Endothelial cell of umbilical vein (primary cell): Measurements from ENCODE around the gene URI1. TPM values are rescaled to one million over a fixed set of nuclear protein-coding genes. Genes with fewer than 3 reads are reported as not detected.

Source experiments
- BruUV-seq: library from RNA; stranded (reverse); fragments of 400-500 nt; replicated peaks from 2 replicates; lab custom pipeline; 2021; lab: Mats Ljungman, UMichigan
- CTCF ChIA-PET: fragments of 300-600, 350-600 bp; sonication (Branson Sonifier 250); formaldehyde crosslinking; loops from one replicate; lab custom pipeline; 2021; ENCODE audit warnings: antibody characterized with exemption, inconsistent platforms; lab: Charles Lee
- POLR2A ChIA-PET: fragments of 300-600, 350-600 bp; sonication (Branson Sonifier 250); formaldehyde crosslinking; loops from one replicate; lab custom pipeline; 2021; ENCODE audit warnings: antibody characterized with exemption, inconsistent platforms; lab: Charles Lee
- DNase-seq: peaks from one replicate; pipeline ENCODE4 v3.0.0-alpha.2; 2011; ENCODE audit warnings: low read depth, low spot score
- FAIRE-seq: peaks from 2 replicates; lab custom pipeline; 2011; peaks lifted over from hg19 to GRCh38; lab: Jason Lieb, UNC
- H2AFZ ChIP-seq: 2 replicates; pipeline ENCODE4 v1.6.0; 2012; ENCODE audit warnings: low read depth, low read length, control low read depth, inconsistent platforms
- H3K27ac ChIP-seq: 2 replicates; pipeline ENCODE4 v1.5.1; 2011; ENCODE audit warnings: low read depth, mild to moderate bottlenecking, control low read depth, low read length, moderate library complexity; ENCODE audit not compliant: insufficient read depth
- H3K27me3 ChIP-seq, 2 experiments: 2 replicates each; pipeline versions ENCODE4 v1.6.0 to v1.6.1; 2011; ENCODE audit warnings: low read length in 2 of 2, mixed read lengths in 1 of 2; ENCODE audit not compliant: control insufficient read depth in 2 of 2, insufficient read depth in 2 of 2
- H3K36me3 ChIP-seq, 2 experiments: 2 replicates in 1 of 2; 3 replicates in 1 of 2; pipeline ENCODE4 v1.5.1; 2011; ENCODE audit warnings: low read length in 2 of 2, mild to moderate bottlenecking in 1 of 2, moderate library complexity in 1 of 2; ENCODE audit not compliant: control insufficient read depth in 2 of 2, insufficient read depth in 2 of 2; ENCODE audit errors: extremely low read depth in 1 of 2
- H3K4me1 ChIP-seq: 3 replicates; pipeline ENCODE4 v1.5.1; 2011; ENCODE audit warnings: mild to moderate bottlenecking, low read length; ENCODE audit not compliant: control insufficient read depth, insufficient read depth; ENCODE audit errors: extremely low read depth
- H3K4me2 ChIP-seq: 2 replicates; pipeline ENCODE4 v1.6.1; 2011; ENCODE audit warnings: low read length, control low read depth, mixed read lengths; ENCODE audit not compliant: insufficient read depth
- H3K4me3 ChIP-seq, 3 experiments: fragments of 200-600 bp in 1 of 3; sonication (generic), shearing (Covaris generic) in 1 of 3; replicated peaks in 1 of 3; 2 replicates each; pipeline ENCODE4 v1.5.1; 2011 to 2016; ENCODE audit warnings: control low read depth in 3 of 3, low read length in 3 of 3, mild to moderate bottlenecking in 2 of 3, inconsistent platforms in 1 of 3, low read depth in 1 of 3, moderate library complexity in 1 of 3; ENCODE audit not compliant: insufficient read depth in 1 of 3
- H3K79me2 ChIP-seq: 2 replicates; pipeline ENCODE4 v1.6.0; 2012; ENCODE audit warnings: low read length, inconsistent platforms; ENCODE audit not compliant: control insufficient read depth, insufficient read depth
- H3K9ac ChIP-seq: replicated peaks from 2 replicates; pipeline ENCODE3; 2011; ENCODE audit warnings: low read length, control low read depth; ENCODE audit not compliant: insufficient read depth; ENCODE audit errors: extremely low read depth
- H3K9me1 ChIP-seq: replicated peaks from 3 replicates; pipeline ENCODE4 v1.6.0; 2011; ENCODE audit warnings: mild to moderate bottlenecking, low read length; ENCODE audit not compliant: control insufficient read depth, insufficient read depth; ENCODE audit errors: extremely low read depth
- H3K9me3 ChIP-seq: replicated peaks from 2 replicates; pipeline ENCODE4 v1.5.1; 2012; ENCODE audit warnings: low read length, inconsistent platforms; ENCODE audit not compliant: control insufficient read depth, insufficient read depth
- H4K20me1 ChIP-seq: replicated peaks from 2 replicates; pipeline ENCODE3; 2011; ENCODE audit warnings: mild to moderate bottlenecking, low read length; ENCODE audit not compliant: control insufficient read depth, insufficient read depth; ENCODE audit errors: extremely low read depth
- EZH2 ChIP-seq: IDR thresholded peaks from 2 replicates; pipeline ENCODE4 v1.6.1; 2012; ENCODE audit warnings: borderline replicate concordance, low read depth, mild to moderate bottlenecking, moderate library complexity, low read length, inconsistent platforms; ENCODE audit not compliant: severe bottlenecking
- FOS ChIP-seq: IDR thresholded peaks from 2 replicates; pipeline ENCODE4 v1.6.1; 2011; ENCODE audit warnings: mild to moderate bottlenecking, low read length, moderate library complexity, borderline replicate concordance; ENCODE audit not compliant: insufficient read depth
- GATA2 ChIP-seq: IDR thresholded peaks from 2 replicates; pipeline ENCODE4 v1.7.0; 2011; ENCODE audit warnings: low read depth, mild to moderate bottlenecking, moderate library complexity, mixed read lengths, low read length; ENCODE audit not compliant: insufficient read length, insufficient read depth
- JUN ChIP-seq: IDR thresholded peaks from 2 replicates; pipeline ENCODE4 v1.6.1; 2011; ENCODE audit warnings: borderline replicate concordance, low read depth; ENCODE audit not compliant: insufficient read length, insufficient read depth
- MYC ChIP-seq: IDR thresholded peaks from one replicate; pipeline ENCODE4 v1.6.1; 2011; ENCODE audit warnings: mild to moderate bottlenecking, low read depth, low read length
- POLR2A ChIP-seq: IDR thresholded peaks from 2 replicates; pipeline ENCODE4 v1.6.1; 2012; ENCODE audit warnings: low read depth, mild to moderate bottlenecking, control low read depth, low read length
- POLR2AphosphoS5 ChIP-seq: IDR thresholded peaks from 2 replicates; pipeline ENCODE4 v1.6.1; 2012; ENCODE audit warnings: low read depth, mild to moderate bottlenecking, control low read depth, low read length, moderate library complexity; ENCODE audit not compliant: insufficient read depth
- dilution Hi-C: fragments of 300-500 bp; cut with MboI; formaldehyde crosslinking; loops from one replicate; pipeline ENCODE4 v1.15.0; 2019; ENCODE audit warnings: low sequenced_read_pairs; ENCODE audit not compliant: extremely low pct_ligation_motif_present
- intact Hi-C: fragments of 100-400 bp; cut with micrococcal nuclease; formaldehyde crosslinking; loops from one replicate; pipeline ENCODE4 v1.10.0; 2022
- polyA plus RNA-seq, 4 experiments: library from polyadenylated mRNA; depleted of rRNA in 3 of 4; stranded (reverse) in 3 of 4; unstranded in 1 of 4; fragments of >200 nt; gene quantifications; 2 replicates each; pipeline versions ENCODE4 v1.2.1 to v1.2.3, GENCODE V29; 2011 to 2012; ENCODE audit warnings: missing spikeins in 1 of 4
- total RNA-seq: library from RNA; stranded (reverse); gene quantifications from 2 replicates; pipeline ENCODE4 v1.2.3, GENCODE V29; 2021
- TF ChIP-seq, protein P1 (sequence below), 2 donors: IDR thresholded peaks; 1 replicate in 1 of 2; 2 replicates in 1 of 2; pipeline ENCODE4 v1.5.1; 2011; ENCODE audit warnings: low read length in 2 of 2, mild to moderate bottlenecking in 2 of 2, moderate library complexity in 2 of 2, control low read depth in 1 of 2, inconsistent platforms in 1 of 2, low read depth in 1 of 2; ENCODE audit not compliant: insufficient read depth in 1 of 2; ENCODE audit errors: extremely low read depth in 1 of 2
- TF ChIP-seq, protein P2 (sequence below): IDR thresholded peaks from 2 replicates; pipeline ENCODE4 v1.6.1; 2011; ENCODE audit not compliant: insufficient read depth, insufficient read length

The URI1 gene
- total and polyA plus RNA-seq, 2 donors (not counting 3 experiments of a cell fraction or from before 2014, with no cell fraction given), result 12.8 to 28.9 TPM

DNA sequence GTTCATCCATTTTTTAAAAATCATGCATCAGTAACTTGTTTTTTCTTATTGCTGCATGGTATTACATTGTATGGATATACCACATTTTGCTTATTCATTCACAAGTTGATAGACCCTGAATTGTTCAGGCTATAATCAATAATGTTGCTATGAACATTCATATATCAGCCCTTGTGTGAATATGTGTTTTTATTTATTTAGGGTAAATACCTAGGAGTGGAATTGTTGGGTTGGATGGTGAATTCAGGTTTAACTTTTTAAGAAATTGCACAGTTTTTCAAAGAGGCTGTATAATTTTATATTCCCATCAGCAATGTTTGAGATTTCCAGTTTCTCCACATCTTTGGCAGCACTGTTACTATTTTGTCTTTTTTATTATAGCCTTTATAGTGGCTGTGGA, 82.1 kb downstream of the URI1 start:
- DNase-seq, result no peak
- Histone ChIP-seq H3K79me2 (no peaks in the 10 kb centered on the region), H3K9me1 (no peaks in the 10 kb centered on the region), H3K36me3 (no peaks in the 10 kb centered on the region), H3K4me1 (no peaks in the 10 kb centered on the region), H4K20me1 (no peaks in the 10 kb centered on the region), H3K9ac (no peak overlapping the region), H2AFZ (no peak overlapping the region), H3K27ac (no peak overlapping the region), H3K4me3 (no peak overlapping the region), H3K4me2 (no peak overlapping the region), H3K27me3 (no peaks in the 10 kb centered on the region), H3K9me3 (no peaks in the 10 kb centered on the region)
- TF ChIP-seq, protein P1, sequence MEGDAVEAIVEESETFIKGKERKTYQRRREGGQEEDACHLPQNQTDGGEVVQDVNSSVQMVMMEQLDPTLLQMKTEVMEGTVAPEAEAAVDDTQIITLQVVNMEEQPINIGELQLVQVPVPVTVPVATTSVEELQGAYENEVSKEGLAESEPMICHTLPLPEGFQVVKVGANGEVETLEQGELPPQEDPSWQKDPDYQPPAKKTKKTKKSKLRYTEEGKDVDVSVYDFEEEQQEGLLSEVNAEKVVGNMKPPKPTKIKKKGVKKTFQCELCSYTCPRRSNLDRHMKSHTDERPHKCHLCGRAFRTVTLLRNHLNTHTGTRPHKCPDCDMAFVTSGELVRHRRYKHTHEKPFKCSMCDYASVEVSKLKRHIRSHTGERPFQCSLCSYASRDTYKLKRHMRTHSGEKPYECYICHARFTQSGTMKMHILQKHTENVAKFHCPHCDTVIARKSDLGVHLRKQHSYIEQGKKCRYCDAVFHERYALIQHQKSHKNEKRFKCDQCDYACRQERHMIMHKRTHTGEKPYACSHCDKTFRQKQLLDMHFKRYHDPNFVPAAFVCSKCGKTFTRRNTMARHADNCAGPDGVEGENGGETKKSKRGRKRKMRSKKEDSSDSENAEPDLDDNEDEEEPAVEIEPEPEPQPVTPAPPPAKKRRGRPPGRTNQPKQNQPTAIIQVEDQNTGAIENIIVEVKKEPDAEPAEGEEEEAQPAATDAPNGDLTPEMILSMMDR (IDR thresholded peaks at IDR 0.05; ENCODE audit: extremely low read depth in 1 of 2, insufficient read depth in 1 of 2, low read depth in 1 of 2, low read length in 2 of 2), result no peak
- TF ChIP-seq POLR2A (no peak), POLR2AphosphoS5 (no peak), GATA2 (no peak), EZH2 (no peak), MYC (no peak), JUN (no peak), FOS (no peak)
- TF ChIP-seq, protein P2, sequence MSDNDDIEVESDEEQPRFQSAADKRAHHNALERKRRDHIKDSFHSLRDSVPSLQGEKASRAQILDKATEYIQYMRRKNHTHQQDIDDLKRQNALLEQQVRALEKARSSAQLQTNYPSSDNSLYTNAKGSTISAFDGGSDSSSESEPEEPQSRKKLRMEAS, result no peak
- no peak for FAIRE-seq
- no TSS peak for BruUV-seq
- CTCF ChIA-PET, result no interaction called here
- dilution Hi-C loops, result no loop called here
- POLR2A ChIA-PET, result no interaction called here
- intact Hi-C loops, result no loop called here
